Measurements from ENCODE around the gene APOBEC3H.
A peak's percentile ranks its signal among the peaks of the same experiment; 100 is the strongest.

DNA sequence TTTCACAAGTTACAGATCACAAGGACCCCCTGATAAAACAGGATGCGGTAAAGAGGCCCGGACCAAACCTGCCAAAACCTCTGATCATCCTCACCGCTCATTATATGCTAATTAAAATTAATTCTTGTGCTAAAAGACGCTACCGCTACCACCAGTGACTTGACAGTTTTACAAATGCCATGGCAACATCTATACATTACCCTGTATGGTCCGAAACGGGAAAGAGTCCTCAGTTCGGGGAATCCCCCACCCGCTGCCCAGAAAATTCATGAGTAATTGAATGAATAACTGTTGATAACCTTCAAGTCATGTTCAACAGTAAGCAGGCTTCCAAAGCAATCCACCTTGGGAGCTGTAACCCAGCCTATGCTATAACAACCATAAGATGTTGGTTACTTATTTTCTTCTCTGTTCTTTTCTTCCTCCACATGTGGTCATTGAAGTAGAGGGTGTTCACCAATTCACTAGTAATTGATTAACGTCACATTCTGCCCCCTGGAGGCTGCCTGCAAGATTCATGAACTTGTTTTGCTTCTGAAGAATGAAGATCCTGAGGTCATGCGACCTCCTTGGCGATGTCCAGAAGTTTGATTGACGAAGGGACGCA lies 20.6 kb downstream of the APOBEC3H start:
- TF ChIP-seq, protein P1, sequence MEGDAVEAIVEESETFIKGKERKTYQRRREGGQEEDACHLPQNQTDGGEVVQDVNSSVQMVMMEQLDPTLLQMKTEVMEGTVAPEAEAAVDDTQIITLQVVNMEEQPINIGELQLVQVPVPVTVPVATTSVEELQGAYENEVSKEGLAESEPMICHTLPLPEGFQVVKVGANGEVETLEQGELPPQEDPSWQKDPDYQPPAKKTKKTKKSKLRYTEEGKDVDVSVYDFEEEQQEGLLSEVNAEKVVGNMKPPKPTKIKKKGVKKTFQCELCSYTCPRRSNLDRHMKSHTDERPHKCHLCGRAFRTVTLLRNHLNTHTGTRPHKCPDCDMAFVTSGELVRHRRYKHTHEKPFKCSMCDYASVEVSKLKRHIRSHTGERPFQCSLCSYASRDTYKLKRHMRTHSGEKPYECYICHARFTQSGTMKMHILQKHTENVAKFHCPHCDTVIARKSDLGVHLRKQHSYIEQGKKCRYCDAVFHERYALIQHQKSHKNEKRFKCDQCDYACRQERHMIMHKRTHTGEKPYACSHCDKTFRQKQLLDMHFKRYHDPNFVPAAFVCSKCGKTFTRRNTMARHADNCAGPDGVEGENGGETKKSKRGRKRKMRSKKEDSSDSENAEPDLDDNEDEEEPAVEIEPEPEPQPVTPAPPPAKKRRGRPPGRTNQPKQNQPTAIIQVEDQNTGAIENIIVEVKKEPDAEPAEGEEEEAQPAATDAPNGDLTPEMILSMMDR (conservative IDR thresholded peaks at IDR 0.05) = peak; percentile 80
- TF ChIP-seq EZH2 (IDR thresholded peaks at IDR 0.05; ENCODE audit: low read depth) = no peak
